Cardiac fibroblast (primary cell): ENCODE data around the gene ABCA6.

Experiments
- DNase-seq, 2 donors: peaks; one replicate each; pipeline versions ENCODE4 v3.0.0 to v3.0.0-alpha.2; 2010; ENCODE audit warnings: low read depth in 2 of 2
- H3K4me3 ChIP-seq, 2 donors: replicated peaks in 1 of 2; 1 replicate in 1 of 2; 2 replicates in 1 of 2; pipeline ENCODE4 v1.5.1; 2011; ENCODE audit warnings: low read depth in 2 of 2, low read length in 2 of 2, mild to moderate bottlenecking in 2 of 2, moderate library complexity in 1 of 2
- CTCF ChIP-seq: IDR thresholded peaks from one replicate; pipeline ENCODE4 v1.5.1; 2011; ENCODE audit warnings: low read depth, mild to moderate bottlenecking, low read length, inconsistent platforms

The ABCA6 gene

GRCh38 chr17:69061721-69062556 is 79.8 kb downstream of the ABCA6 start:
- H3K4me3 ChIP-seq = no peak overlapping the region
- no peak for DNase-seq
- TF ChIP-seq CTCF = no peak

GRCh38 chr17:69060822-69061221 is 80.9 kb downstream of the ABCA6 start, which contains the start of gene ABCA9:
Gene ABCA9 (minus strand): TSS chr17:69060927. CDS start chr17:69051126, 9,801 bp downstream.
- peak; percentile 95 to 97 for DNase-seq
- TF ChIP-seq CTCF = no peak
- peak within 1 kb of the TSS; percentile 24 to 34 for H3K4me3 ChIP-seq

- DNase-seq = peak; percentile 60 to 73
- peak overlapping the region; percentile 24 to 34 for H3K4me3 ChIP-seq
- no peak for TF ChIP-seq CTCF
Measured at GRCh38 chr17:69059458-69060175, 82.1 kb downstream of the ABCA6 start.

DNA sequence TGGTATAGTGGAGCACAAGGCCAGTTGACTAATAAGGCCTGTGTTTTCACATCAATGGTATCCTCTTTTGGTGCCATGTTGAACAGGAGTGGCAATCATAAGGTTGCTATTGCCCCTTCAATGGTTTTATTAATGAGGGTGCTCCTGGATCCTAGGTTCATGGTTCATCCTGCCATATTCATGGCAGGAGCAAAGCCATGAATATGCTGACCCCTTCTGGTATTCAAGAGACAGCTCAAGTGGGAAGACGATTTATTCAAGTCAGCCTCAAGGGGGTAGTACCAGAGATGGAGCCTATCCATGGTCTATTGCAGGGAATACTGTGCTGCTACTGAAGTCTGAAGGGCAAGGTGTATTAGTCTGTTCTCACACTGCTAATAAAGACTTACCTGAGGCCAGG is 83.5 kb downstream of the ABCA6 start:
- TF ChIP-seq CTCF = peak; percentile 8

DNA sequence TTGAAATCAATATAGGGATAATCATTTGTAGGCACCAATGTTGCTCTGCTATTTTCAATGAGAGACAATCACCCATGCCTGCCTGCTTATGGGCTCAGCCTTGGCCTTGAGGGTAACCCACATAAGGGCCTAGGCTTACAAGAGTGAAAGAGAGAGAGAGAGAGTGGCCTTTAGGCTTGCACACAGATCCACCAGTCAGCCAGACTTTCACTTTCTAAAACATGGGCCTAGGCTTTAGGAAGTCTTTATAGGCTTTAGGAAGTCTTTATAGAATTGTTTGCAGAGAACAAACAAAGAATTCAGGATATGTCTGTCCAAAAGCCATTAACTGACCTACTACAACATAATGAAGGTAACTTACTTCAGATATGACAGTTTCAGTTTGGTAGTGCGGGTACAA is 84.4 kb downstream of the ABCA6 start:
- H3K4me3 ChIP-seq = no peak overlapping the region
- no peak for DNase-seq
- TF ChIP-seq CTCF = no peak

More for the DNA sequence above, 83.5 kb downstream of the ABCA6 start:
- DNase-seq = no peak
- no peak overlapping the region for H3K4me3 ChIP-seq

DNA sequence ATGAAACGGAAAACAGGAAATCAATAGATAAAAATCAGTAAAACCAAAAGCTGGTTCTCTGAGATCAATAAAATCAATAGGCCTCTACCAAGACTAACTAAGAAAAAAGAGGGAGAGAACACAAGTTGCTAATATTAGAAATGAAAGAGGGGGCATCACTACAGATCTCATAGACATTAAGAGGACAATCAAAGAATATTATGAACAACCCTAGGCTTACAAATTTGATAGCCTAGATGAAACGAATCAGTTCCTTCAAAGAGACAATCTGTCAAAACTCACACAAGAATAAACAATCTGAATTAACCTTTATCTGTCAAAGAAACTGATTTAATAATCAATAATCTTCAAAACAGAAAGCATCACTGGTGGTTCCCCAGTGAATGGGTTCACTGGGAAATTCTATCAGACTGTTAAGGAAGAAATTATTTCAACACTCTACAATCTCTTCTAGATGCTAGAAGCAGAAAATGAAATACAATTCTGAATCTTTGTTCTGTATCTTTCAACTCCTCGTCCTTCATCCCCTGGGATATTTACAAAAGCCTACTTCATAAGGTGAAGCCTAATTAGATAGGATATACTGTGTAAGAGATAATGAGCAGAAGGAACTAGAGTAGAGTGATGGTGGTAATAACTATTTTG is 85.4 kb downstream of the ABCA6 start:
- no peak overlapping the region for H3K4me3 ChIP-seq
- no peak for TF ChIP-seq CTCF
- DNase-seq = no peak
